Fibroblast of lung (primary cell): ENCODE results near the gene IREB2.
A peak's percentile ranks its signal among the peaks of the same experiment; 100 is the strongest.

ENCODE experiments used
- CTCF ChIP-seq, 2 donors: IDR thresholded peaks in 1 of 2; conservative IDR thresholded peaks in 1 of 2; 1 replicate in 1 of 2; 2 replicates in 1 of 2; pipeline ENCODE4 v1.5.1; 2011 to 2012; ENCODE audit warnings: low read length in 2 of 2, control low read depth in 1 of 2, inconsistent platforms in 1 of 2, low read depth in 1 of 2, mild to moderate bottlenecking in 1 of 2
- EZH2 ChIP-seq: IDR thresholded peaks from 2 replicates; pipeline ENCODE4 v1.5.1; 2012; ENCODE audit warnings: low read length, control low read depth, mild to moderate bottlenecking; ENCODE audit errors: missing control alignments

GRCh38 chr15:78422571-78423340 lies 15.3 kb upstream of the IREB2 start:
- TF ChIP-seq CTCF (conservative IDR thresholded peaks at IDR 0.05 in 1 of 2, IDR thresholded peaks at IDR 0.05 in 1 of 2; ENCODE audit: low read depth in 1 of 2, low read length in 2 of 2) (peak; percentile 90 to 99), EZH2 (no peak)
